Activated CD4-positive, alpha-beta T cell treated with anti-CD3 and anti-CD28 coated beads, Interleukin-2, amount 50 U/mL, for 1 hour (primary cell): ENCODE measurements around the gene MICALL1.

Experiments used
- DNase-seq: peaks from one replicate; pipeline ENCODE4 v3.0.0-alpha.2; 2020

Gene MICALL1

DNA sequence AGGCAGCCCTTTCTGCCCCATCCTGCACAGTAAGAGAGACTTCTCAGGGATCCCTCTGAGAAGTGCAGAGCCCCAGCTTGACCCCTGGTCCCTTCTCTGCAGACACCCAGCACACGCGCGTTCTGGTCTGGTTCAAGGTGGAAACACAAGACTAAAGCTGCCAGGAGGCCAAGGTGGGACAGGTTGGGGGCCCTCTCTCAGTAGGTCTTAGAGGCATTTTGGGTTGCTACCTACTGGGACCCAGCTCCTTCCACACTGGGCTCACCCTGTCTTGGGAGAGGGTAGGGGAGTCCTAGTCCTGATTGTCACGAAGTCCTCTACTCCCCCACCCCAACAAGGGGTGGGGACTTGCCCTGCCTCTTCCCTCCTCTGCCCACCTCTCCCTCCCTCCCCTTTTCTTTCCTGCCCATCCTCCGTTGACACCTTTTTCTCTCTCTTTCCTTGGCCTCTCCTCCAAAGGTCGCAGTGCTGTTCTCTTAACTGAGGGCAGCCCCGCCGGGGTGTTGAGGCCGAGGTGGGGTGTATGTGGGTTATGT lies 79.0 kb downstream of the MICALL1 start:
- no peak for DNase-seq

DNA sequence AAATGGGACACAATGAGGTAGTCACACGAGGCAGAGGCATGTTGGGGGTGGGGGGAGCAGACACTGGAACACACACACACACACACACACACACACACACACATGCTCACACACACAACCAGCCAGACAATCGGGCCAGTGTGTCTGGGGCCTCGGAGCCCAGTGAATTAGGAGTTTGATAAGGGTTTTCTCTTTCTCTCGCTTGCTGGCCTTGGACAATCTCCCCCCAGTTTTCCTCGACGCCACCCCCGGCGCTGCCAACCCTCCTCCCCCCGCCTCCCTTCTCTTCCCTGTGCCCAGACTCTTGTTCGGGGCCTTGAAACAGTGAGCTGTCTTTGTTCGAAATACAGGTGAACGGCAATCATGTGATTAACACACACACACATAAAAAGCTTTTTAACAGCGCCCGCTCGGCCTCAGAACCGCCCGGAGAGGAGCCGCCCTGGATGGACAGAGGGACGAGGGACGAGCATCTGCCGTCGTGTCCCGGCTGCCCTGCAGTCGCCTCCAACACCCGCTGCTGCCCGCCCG lies 79.7 kb downstream of the MICALL1 start:
- DNase-seq: no peak

DNA sequence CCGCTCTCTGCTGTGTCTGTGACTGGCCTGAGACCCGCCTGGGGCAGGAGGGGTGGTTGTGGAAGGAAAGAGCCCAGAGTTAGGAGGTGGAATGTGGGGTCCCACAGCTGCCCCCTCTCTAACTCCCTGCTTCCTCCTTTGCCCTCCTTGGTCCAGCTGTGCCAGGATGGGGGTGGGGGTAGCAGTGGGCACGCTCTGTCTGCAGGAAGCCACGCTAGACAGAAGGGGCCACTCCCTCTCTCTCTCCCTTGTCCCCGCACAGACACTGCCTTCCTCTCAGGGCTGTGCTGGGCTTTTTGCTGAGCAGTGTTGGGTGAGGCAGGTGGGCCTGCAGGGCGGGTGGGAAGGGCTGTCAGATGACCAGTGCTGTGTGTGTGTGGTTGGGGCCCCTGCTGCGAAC lies 80.3 kb downstream of the MICALL1 start:
- DNase-seq: no peak

DNA sequence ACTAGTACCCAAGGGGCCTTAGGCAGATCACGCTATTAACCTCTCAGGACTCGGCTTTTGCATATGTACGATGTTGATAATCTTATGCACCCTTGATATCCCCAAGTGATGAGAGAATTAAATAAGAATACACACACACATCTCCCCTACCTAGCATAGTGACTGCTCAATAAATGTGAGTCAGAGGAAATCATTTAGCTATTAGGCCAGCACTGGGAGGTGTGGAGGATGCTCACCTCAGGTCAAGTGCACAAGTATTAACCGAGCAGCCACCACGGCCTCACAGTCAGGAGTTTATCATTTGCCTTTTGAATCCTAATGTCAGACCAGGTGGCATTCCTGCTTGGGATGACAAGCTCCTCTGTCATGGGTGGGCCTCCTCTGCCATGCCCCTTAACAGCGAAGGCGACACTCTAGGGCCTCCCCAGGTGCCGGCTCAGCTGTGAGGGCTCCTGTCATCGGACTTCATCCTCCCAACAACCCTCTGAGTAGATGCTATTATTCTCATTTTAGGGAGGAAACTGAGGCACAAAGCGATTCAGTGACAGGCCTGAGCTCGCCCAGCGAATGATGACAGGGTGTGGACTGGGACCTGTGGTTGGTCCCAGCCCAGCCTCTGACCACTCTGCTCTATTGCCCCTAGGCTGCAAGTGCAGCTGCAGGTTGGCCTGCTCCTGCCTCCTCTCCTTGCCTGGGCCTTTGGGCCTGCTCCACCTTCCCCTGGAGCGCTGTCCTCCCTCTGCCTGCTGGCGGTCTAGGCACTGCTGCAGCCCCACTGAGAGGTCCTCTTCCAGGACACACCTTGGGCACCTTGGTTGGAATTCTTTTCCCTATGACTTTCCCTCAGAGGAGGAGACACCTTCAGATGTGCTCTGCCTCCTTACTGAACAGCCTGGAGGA lies 83.3 kb downstream of the MICALL1 start:
- DNase-seq: no peak

DNA sequence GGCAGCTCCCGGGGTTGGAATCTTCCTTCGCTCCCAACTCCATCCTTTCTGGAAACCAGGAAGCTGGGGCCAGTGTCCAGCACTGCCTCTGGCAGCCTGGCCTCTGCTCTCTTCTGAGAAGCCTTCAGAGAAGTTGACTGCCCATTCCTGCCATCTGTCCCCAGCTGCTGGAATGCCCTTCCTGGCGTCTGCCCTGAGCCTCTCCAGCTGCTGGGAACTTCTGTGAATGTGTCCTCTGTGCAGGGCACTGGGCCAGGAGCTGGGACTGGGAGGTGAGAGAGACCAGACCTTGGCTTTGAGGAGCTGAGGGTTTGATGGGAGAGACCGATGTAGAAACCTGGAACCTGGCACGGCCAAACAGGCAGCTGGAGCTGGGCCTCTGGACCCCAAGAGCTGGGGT lies 84.2 kb downstream of the MICALL1 start:
- DNase-seq: no peak

DNA sequence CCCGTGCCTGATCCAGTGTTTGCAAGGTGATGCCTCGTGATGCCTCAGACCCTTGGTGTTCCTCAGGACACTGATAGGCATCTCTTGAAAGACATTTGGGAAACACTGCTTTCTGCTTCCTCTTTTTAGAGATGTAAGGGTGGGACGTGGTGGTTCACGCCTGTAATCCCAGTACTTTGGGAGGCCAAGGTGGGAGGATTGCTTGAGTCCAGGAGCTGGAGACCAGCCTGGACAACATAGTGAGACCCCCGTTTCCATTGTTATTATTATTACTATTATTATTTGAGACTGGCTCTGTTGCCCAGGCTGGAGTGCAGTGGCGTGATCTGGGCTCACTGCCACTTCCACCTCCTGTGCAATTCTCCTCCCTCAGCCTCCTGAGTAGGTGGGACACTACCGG lies 84.8 kb downstream of the MICALL1 start:
- no peak for DNase-seq

DNA sequence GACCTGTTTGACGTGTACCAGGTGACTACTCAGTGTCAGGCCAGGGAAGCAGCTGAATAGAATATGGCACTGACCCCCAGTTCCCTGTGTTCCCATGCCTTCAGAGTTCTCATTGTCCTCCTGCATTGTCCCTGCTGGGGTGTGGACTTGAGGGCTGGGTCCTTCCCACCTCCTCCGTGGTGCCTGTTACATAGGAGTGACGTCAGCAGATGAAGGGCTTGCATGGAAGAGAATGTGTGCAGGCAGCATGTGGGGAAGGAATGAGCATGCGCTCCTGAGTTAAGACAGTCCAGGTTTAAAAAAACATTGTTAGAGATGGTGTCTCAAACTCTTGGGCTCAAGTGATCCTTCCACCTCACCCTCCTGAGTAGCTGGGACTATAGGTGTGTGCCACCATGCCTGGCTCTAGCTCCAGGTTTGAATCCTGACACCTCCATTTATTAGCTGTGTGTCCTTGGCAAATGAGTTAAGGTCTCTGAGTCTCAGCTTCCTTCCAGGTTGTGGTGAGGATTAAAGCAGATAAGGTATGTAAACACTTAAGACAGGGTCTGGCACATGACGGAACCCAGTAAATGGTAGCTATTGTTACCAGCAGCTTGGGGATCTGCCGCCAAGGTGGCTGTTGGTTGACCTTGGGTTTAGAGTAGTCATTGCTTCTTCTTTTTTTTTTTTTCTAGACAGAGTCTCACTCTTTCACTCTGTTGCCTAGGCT lies 85.8 kb downstream of the MICALL1 start:
- DNase-seq: no peak
